Vagina (tissue), 2 donors: Measurements from ENCODE around the gene NAGA. TPM values are rescaled to one million over a fixed set of nuclear protein-coding genes. Genes with fewer than 3 reads are reported as not detected.
A peak's percentile ranks its signal among the peaks of the same experiment; 100 is the strongest.

Experiments
- DNase-seq, 2 donors: peaks; one replicate each; pipeline ENCODE4 v3.0.0-alpha.2; 2017; ENCODE audit errors: extremely low spot score in 2 of 2
- H3K27ac ChIP-seq: fragments of 200-600 bp; sonication (generic); one replicate; pipeline ENCODE4 v1.5.1; 2019
- H3K27me3 ChIP-seq: fragments of 200-600 bp; sonication (generic); one replicate; pipeline ENCODE4 v1.5.1; 2019
- H3K36me3 ChIP-seq, 2 donors: fragments of 200-600 bp; sonication (generic); one replicate each; pipeline ENCODE4 v1.5.1; 2017 to 2019
- H3K4me1 ChIP-seq: fragments of 200-600 bp; sonication (generic); one replicate; pipeline ENCODE4 v1.5.1; 2019
- H3K4me3 ChIP-seq, 2 donors: fragments of 200-600 bp; sonication (generic); 1 replicate in 1 of 2; 2 replicates in 1 of 2; pipeline ENCODE4 v1.5.1; 2016 to 2019
- H3K9me3 ChIP-seq: fragments of 200-600 bp; sonication (generic); one replicate; pipeline ENCODE4 v1.5.1; 2019
- CTCF ChIP-seq, 3 experiments: fragments of 450-650 bp in 2 of 3; fragments of 200-600 bp in 1 of 3; sonication (generic) in 1 of 3; IDR thresholded peaks; one replicate each; pipeline ENCODE4 v1.5.1; 2017 to 2019; ENCODE audit warnings: antibody characterized with exemption in 3 of 3, mild to moderate bottlenecking in 2 of 3, moderate library complexity in 2 of 3
- POLR2A ChIP-seq, 2 donors: fragments of 450-650 bp; IDR thresholded peaks; one replicate each; pipeline ENCODE4 v1.6.1; 2017; ENCODE audit warnings: antibody characterized with exemption in 2 of 2, mild to moderate bottlenecking in 2 of 2, moderate library complexity in 2 of 2
- POLR2AphosphoS5 ChIP-seq, 2 donors: sonication (generic); formaldehyde crosslinking; IDR thresholded peaks; one replicate each; pipeline ENCODE4 v1.9.0; 2017; ENCODE audit warnings: antibody characterized with exemption in 2 of 2, mild to moderate bottlenecking in 2 of 2, low read depth in 1 of 2; ENCODE audit not compliant: insufficient read depth in 1 of 2
- intact Hi-C: fragments of 100-400 bp; cut with DNase I; formaldehyde crosslinking; loops from one replicate; pipeline ENCODE4 v1.15.1; 2023
- total RNA-seq: library from RNA; depleted of rRNA; stranded (reverse); fragments of >200 nt; gene quantifications from one replicate; pipeline ENCODE4 v1.2.3, GENCODE V29; 2016

Gene NAGA
- total RNA-seq, 1 donor from 2014 or later = 28.2 TPM

- Histone ChIP-seq H3K4me3 (no peak overlapping the region), H3K4me1 (peaks cover 29% of the 10 kb centered on the region), H3K36me3 (peaks cover 0 to 38% of the 10 kb centered on the region in 2 donors), H3K27ac (no peak overlapping the region), H3K27me3 (no peaks in the 10 kb centered on the region), H3K9me3 (no peaks in the 10 kb centered on the region)
- intact Hi-C loops = no loop called here
- DNase-seq = no peak
- TF ChIP-seq POLR2AphosphoS5 (IDR thresholded peaks at IDR 0.05; ENCODE audit: insufficient read depth in 1 of 2, low read depth in 1 of 2) (no peak), POLR2A (IDR thresholded peaks at IDR 0.05) (no peak), CTCF (IDR thresholded peaks at IDR 0.05) (no peak)
These were observed 15.4 kb upstream of the NAGA start for GRCh38 chr22:42086051-42086450.

GRCh38 chr22:42084874-42085273 is 14.3 kb upstream of the NAGA start:
- no peak for DNase-seq
- intact Hi-C loops = no loop called here
- no peak overlapping the region for H3K4me3 ChIP-seq
- H3K4me1 ChIP-seq = peaks cover 33% of the 10 kb centered on the region
- peaks cover 0 to 38% of the 10 kb centered on the region in 2 donors for H3K36me3 ChIP-seq
- no peaks in the 10 kb centered on the region for H3K27me3 ChIP-seq
- TF ChIP-seq CTCF (IDR thresholded peaks at IDR 0.05) = no peak
- TF ChIP-seq POLR2A (IDR thresholded peaks at IDR 0.05) = no peak
- TF ChIP-seq POLR2AphosphoS5 (IDR thresholded peaks at IDR 0.05; ENCODE audit: insufficient read depth in 1 of 2, low read depth in 1 of 2) = no peak
- no peaks in the 10 kb centered on the region for H3K9me3 ChIP-seq
- H3K27ac ChIP-seq = no peak overlapping the region

- TF ChIP-seq CTCF (IDR thresholded peaks at IDR 0.05) (no peak), POLR2A (IDR thresholded peaks at IDR 0.05) (no peak), POLR2AphosphoS5 (IDR thresholded peaks at IDR 0.05; ENCODE audit: insufficient read depth in 1 of 2, low read depth in 1 of 2) (no peak)
- Histone ChIP-seq H3K36me3 (peaks cover 0 to 38% of the 10 kb centered on the region in 2 donors), H3K9me3 (no peaks in the 10 kb centered on the region), H3K27me3 (no peaks in the 10 kb centered on the region), H3K27ac (no peak overlapping the region), H3K4me1 (peaks cover 29% of the 10 kb centered on the region), H3K4me3 (no peak overlapping the region)
- intact Hi-C loops = no loop called here
- no peak for DNase-seq
These were observed 12.5 kb upstream of the NAGA start for GRCh38 chr22:42083119-42083518.

GRCh38 chr22:42080287-42080686 is 9.7 kb upstream of the NAGA start:
- peaks cover 43% of the 10 kb centered on the region for H3K4me1 ChIP-seq
- peak overlapping the region; percentile 60 to 80 for H3K4me3 ChIP-seq
- peak overlapping the region; percentile 98 for H3K27ac ChIP-seq
- H3K9me3 ChIP-seq = no peaks in the 10 kb centered on the region
- H3K27me3 ChIP-seq = no peaks in the 10 kb centered on the region
- peak in 1 of 2 donors; percentile 86 for DNase-seq
- peaks cover 0 to 29% of the 10 kb centered on the region in 2 donors for H3K36me3 ChIP-seq
- TF ChIP-seq CTCF (IDR thresholded peaks at IDR 0.05) (no peak), POLR2A (IDR thresholded peaks at IDR 0.05) (no peak), POLR2AphosphoS5 (IDR thresholded peaks at IDR 0.05; ENCODE audit: insufficient read depth in 1 of 2, low read depth in 1 of 2) (no peak)
- intact Hi-C loops = no loop called here

- no peak for TF ChIP-seq CTCF (IDR thresholded peaks at IDR 0.05)
- TF ChIP-seq POLR2A (IDR thresholded peaks at IDR 0.05) = peak in 1 of 2 donors; percentile 88
- peak; percentile 91 to 99 for TF ChIP-seq POLR2AphosphoS5 (IDR thresholded peaks at IDR 0.05; ENCODE audit: insufficient read depth in 1 of 2, low read depth in 1 of 2)
- intact Hi-C loops = loop anchor here (10.0 kb wide), 1 partner anchor 365 kb away; no protein-coding TSS in a partner anchor
These were observed 9.0 kb upstream of the NAGA start, which contains the start of gene SMDT1 for GRCh38 chr22:42079319-42080251. TSS of gene SMDT1 (plus strand) at chr22:42079700. CDS start at chr22:42079769, 69 bp downstream.

More at GRCh38 chr22:42079319-42080251, 9.0 kb upstream of the NAGA start, which contains the start of gene SMDT1:
- H3K27ac ChIP-seq = peak within 1 kb of the TSS; percentile 98
- no peaks in the 10 kb centered on the region for H3K27me3 ChIP-seq
- H3K36me3 ChIP-seq = peaks cover 0 to 24% of the 10 kb centered on the region in 2 donors
- peaks cover 50% of the 10 kb centered on the region for H3K4me1 ChIP-seq
- DNase-seq = peak in 1 of 2 donors; percentile 99
- no peaks in the 10 kb centered on the region for H3K9me3 ChIP-seq
- peak within 1 kb of the TSS; percentile 60 to 80 for H3K4me3 ChIP-seq
